NCI-H82 treated with DMSO at 0.1 percent for 48 hours (cell line): ENCODE data around the gene MMP11.

ENCODE experiments used
- DNase-seq: peaks from one replicate; lab custom pipeline; 2025; ENCODE audit not compliant: unreplicated experiment; lab: John Stamatoyannopoulos, UW

MMP11 gene

GRCh38 chr22:23827351-23827995 is 54.8 kb downstream of the MMP11 start:
- no peak for DNase-seq

- no peak for DNase-seq
Observed at GRCh38 chr22:23828800-23829680, 56.4 kb downstream of the MMP11 start.

GRCh38 chr22:23829845-23830372 is 57.3 kb downstream of the MMP11 start:
- DNase-seq: no peak

GRCh38 chr22:23831261-23831660 is 58.6 kb downstream of the MMP11 start:
- DNase-seq: no peak

DNA sequence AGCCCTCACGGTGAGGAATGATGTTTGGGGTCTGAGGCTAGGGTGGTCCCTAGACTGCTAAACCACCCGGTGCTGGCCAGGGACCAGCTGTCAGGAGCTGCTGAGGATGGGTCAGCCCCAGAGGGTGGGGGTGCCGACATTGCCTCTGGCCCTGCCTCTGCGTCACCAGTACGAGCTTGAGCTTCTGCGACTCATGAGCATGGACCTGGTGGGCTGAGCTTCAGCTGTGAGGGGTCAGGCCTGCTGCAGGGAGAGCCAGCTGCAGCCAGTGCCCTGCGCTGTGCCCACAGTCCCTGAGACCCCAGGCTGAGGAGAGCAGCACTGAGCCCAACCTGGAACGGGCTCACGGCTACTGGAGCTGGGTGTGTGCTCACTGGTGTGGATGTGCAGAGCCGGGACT is 59.1 kb downstream of the MMP11 start:
- DNase-seq: no peak

GRCh38 chr22:23832226-23833016 is 59.8 kb downstream of the MMP11 start:
- no peak for DNase-seq

GRCh38 chr22:23833017-23833751 is 60.5 kb downstream of the MMP11 start:
- DNase-seq: no peak
